ENCODE measurements around the gene ANAPC1. TPM values are rescaled to one million over a fixed set of nuclear protein-coding genes. Genes with fewer than 3 reads are reported as not detected.
A peak's percentile ranks its signal among the peaks of the same experiment; 100 is the strongest.

ANAPC1 gene
- total and polyA plus RNA-seq, 2 experiments from 2014 or later, result 17.8 to 175 TPM

DNA sequence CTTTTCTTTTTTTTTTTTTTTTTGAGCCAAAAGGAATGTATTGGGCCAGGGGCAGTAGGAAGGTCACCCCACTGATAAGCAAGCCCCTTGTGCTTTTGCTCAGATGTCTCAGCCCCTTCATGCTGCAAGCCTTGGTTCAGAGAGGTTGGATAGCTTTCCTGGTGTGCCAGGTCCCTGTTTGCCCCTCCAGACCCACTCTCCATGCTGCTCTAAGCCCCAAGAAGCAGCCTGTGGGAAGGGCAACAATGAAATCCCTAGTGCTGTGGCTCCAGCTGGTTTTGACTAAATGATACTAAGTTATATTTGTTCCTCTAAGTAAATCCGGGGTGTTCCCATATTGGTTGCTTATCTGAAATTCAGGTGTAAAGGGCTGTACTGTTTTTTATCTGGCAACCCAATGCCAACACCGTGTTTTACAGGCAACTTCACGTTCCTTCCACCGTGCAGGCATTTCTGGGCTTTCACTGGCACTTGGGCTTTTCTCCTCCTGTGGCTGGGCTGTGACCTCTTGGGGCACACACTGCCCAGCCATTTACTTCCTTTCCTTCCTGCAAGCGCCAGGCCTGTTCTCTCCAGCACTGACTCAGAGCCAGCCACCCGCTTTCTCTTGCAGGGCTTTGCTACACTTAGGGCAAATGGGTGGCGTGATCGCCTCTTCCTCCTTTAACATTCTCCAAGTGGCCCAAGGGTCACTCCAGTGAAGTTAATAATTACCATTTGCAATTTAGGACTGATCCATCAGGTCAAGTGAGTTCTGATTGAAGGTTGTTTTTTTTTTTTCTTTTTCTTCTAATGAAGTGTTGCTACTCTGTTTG is 36.0 kb upstream of the ANAPC1 start (continued):
- TF ChIP-seq, protein P1, sequence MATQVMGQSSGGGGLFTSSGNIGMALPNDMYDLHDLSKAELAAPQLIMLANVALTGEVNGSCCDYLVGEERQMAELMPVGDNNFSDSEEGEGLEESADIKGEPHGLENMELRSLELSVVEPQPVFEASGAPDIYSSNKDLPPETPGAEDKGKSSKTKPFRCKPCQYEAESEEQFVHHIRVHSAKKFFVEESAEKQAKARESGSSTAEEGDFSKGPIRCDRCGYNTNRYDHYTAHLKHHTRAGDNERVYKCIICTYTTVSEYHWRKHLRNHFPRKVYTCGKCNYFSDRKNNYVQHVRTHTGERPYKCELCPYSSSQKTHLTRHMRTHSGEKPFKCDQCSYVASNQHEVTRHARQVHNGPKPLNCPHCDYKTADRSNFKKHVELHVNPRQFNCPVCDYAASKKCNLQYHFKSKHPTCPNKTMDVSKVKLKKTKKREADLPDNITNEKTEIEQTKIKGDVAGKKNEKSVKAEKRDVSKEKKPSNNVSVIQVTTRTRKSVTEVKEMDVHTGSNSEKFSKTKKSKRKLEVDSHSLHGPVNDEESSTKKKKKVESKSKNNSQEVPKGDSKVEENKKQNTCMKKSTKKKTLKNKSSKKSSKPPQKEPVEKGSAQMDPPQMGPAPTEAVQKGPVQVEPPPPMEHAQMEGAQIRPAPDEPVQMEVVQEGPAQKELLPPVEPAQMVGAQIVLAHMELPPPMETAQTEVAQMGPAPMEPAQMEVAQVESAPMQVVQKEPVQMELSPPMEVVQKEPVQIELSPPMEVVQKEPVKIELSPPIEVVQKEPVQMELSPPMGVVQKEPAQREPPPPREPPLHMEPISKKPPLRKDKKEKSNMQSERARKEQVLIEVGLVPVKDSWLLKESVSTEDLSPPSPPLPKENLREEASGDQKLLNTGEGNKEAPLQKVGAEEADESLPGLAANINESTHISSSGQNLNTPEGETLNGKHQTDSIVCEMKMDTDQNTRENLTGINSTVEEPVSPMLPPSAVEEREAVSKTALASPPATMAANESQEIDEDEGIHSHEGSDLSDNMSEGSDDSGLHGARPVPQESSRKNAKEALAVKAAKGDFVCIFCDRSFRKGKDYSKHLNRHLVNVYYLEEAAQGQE (IDR thresholded peaks at IDR 0.05; ENCODE audit: unreplicated experiment), result no peak
- TF ChIP-seq CREB1 (CRISPR knock-in tag; IDR thresholded peaks at IDR 0.05; ENCODE audit: low read depth) (no peak), STAT1 (IDR thresholded peaks at IDR 0.05; ENCODE audit: unreplicated experiment) (no peak)
- TF ChIP-seq, protein P2, sequence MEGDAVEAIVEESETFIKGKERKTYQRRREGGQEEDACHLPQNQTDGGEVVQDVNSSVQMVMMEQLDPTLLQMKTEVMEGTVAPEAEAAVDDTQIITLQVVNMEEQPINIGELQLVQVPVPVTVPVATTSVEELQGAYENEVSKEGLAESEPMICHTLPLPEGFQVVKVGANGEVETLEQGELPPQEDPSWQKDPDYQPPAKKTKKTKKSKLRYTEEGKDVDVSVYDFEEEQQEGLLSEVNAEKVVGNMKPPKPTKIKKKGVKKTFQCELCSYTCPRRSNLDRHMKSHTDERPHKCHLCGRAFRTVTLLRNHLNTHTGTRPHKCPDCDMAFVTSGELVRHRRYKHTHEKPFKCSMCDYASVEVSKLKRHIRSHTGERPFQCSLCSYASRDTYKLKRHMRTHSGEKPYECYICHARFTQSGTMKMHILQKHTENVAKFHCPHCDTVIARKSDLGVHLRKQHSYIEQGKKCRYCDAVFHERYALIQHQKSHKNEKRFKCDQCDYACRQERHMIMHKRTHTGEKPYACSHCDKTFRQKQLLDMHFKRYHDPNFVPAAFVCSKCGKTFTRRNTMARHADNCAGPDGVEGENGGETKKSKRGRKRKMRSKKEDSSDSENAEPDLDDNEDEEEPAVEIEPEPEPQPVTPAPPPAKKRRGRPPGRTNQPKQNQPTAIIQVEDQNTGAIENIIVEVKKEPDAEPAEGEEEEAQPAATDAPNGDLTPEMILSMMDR (conservative IDR thresholded peaks at IDR 0.05; ENCODE audit: low read depth in 2 of 2), result no peak
- TF ChIP-seq, protein P3, sequence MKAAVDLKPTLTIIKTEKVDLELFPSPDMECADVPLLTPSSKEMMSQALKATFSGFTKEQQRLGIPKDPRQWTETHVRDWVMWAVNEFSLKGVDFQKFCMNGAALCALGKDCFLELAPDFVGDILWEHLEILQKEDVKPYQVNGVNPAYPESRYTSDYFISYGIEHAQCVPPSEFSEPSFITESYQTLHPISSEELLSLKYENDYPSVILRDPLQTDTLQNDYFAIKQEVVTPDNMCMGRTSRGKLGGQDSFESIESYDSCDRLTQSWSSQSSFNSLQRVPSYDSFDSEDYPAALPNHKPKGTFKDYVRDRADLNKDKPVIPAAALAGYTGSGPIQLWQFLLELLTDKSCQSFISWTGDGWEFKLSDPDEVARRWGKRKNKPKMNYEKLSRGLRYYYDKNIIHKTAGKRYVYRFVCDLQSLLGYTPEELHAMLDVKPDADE (IDR thresholded peaks at IDR 0.05), result no peak

DNA sequence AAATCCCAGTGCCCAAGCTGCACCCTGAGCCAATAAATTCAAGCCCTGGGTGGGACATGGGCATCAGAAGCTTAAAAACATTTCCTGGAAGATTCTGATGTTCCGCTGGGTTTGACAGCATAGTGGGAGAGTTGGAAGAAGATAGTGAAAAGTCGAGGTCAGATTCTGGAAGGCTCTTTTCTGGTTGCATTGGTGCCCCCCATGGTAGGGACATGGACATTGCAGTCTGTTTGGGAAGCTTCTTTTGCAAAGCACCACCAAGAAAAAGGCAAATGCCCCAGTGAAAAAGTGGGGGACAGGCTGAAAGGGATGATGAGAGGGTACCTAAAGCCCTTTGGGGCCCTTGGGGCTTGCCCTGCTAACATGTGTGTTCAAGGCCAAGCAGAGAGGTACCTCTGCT is 35.4 kb upstream of the ANAPC1 start:
- no peaks in the 10 kb centered on the region for H3K9me3 Mint-ChIP-seq
- Histone ChIP-seq H3K27ac (ENCODE audit: low read depth) (no peak overlapping the region), H3K4me1 (ENCODE audit: insufficient read depth) (no peaks in the 10 kb centered on the region), H3K9me2 (ENCODE audit: insufficient read depth) (no peaks in the 10 kb centered on the region), H3F3A (replicated peaks; ENCODE audit: low read depth) (no peaks in the 10 kb centered on the region), H3K36me3 (ENCODE audit: insufficient read depth) (no peaks in the 10 kb centered on the region), H2AFZ (no peak overlapping the region), H3K27me3 (ENCODE audit: insufficient read depth) (no peaks in the 10 kb centered on the region), H3K4me2 (no peak overlapping the region), H4K20me1 (replicated peaks; ENCODE audit: insufficient read depth) (no peaks in the 10 kb centered on the region; the same call in 1 of the 2 replicates), H3K4me3 (no peak overlapping the region), H3K79me2 (replicated peaks; ENCODE audit: insufficient read depth) (0 out of 2 replicates have a peak, but pooled peaks cover 5% of the 10 kb centered on the region)
- no peak overlapping the region for H3K4me3 Mint-ChIP-seq
- DNase-seq (ENCODE audit: low spot score), result peak; percentile 68
- no peaks in the 10 kb centered on the region for H3K36me3 Mint-ChIP-seq (ENCODE audit: low read depth)
- peak; percentile 85 for ATAC-seq
- H3K27ac Mint-ChIP-seq, result no peak overlapping the region
- 0 out of 3 replicates have a peak, but pooled peaks cover 7% of the 10 kb centered on the region for H3K4me1 Mint-ChIP-seq
- H3K27me3 Mint-ChIP-seq (ENCODE audit: insufficient read depth, low read depth, poor library complexity), result peaks cover 7% of the 10 kb centered on the region
- TF ChIP-seq, protein P1 (IDR thresholded peaks at IDR 0.05; ENCODE audit: unreplicated experiment), result no peak
- TF ChIP-seq, protein P2 (conservative IDR thresholded peaks at IDR 0.05; ENCODE audit: low read depth in 2 of 2), result peak; percentile 52 to 53
